ENCODE results near the gene ADAP1. TPM values are rescaled to one million over a fixed set of nuclear protein-coding genes. Genes with fewer than 3 reads are reported as not detected.
A peak's percentile ranks its signal among the peaks of the same experiment; 100 is the strongest.

Gene ADAP1
- total RNA-seq, 1 donor from 2014 or later: 0.30 TPM

- DNase-seq (ENCODE audit: low spot score): no peak
- Histone ChIP-seq H3K9ac (no peak overlapping the region), H2AFZ (replicated peaks) (peak overlapping the region; percentile 66), H3K79me2 (ENCODE audit: low read depth) (peaks cover 43% of the 10 kb centered on the region), H3K27me3 (no peaks in the 10 kb centered on the region), H3K9me3 (ENCODE audit: low read depth) (no peaks in the 10 kb centered on the region), H3K4me3 (peak overlapping the region; percentile 94), H3K4me1 (peaks cover 27% of the 10 kb centered on the region), H3K4me2 (peak overlapping the region; percentile 82), H3F3A (ENCODE audit: low read depth) (peaks cover 6% of the 10 kb centered on the region), H4K20me1 (ENCODE audit: low read depth) (peaks cover 28% of the 10 kb centered on the region), H3K36me3 (no peaks in the 10 kb centered on the region), H3K27ac (no peak overlapping the region)
- Mint-ChIP-seq H3K9me3 (no peaks in the 10 kb centered on the region), H3K27me3 (ENCODE audit: insufficient read depth, low read depth) (peaks cover 2% of the 10 kb centered on the region), H3K4me3 (peak overlapping the region; percentile 83), H3K27ac (no peak overlapping the region), H3K36me3 (peaks cover 2% of the 10 kb centered on the region), H3K4me1 (peaks cover 29% of the 10 kb centered on the region)
- no peak for TF ChIP-seq EZH2phosphoT487 (IDR thresholded peaks at IDR 0.05)
- TF ChIP-seq EZH2 (IDR thresholded peaks at IDR 0.05): no peak
- TF ChIP-seq CTCF (IDR thresholded peaks at IDR 0.05): no peak
These were observed 21.4 kb upstream of the ADAP1 start for GRCh38 chr7:975702-976473.

DNA sequence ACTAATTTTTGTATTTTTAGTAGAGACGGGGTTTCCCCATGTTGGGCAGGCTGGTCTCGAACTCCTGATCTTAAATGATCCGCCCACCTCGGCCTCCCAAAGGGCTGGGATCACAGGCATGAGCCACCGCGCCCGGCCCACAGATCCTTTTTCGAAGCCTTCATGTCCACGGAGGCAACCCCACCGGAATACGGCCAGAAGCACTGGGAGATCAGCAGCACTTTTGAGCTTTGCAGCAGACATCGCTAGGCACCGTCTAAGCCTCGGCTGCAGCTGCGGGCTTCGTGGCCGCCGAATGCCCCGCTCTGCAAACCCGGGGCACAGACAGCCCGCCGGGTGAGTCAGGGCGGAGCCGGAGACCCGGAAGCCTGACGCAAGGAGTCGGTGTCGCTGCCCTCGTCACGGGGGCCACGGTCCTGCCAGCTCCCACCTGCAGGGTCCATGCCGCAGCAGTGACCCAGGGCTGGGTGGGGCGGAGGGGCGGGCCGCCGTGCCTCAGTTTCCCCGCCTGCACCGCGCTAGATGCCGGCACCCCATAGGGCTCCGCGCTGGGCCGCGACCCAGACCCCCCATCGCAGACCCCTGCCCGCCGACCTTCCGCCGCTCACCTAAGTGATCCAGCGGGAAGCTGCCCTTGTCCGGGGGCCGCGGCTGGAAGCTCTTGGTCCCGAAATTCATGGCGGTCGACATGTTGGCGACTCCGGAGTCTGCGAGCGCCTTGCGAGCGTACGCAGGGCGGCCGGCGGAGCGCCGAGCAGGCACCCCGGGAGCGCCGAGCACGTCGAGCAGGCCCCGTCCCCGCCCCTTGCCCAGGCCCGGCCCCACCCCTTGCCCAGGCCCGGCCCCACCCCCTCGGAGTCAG is 20.6 kb upstream of the ADAP1 start, which contains the start of gene COX19:
Gene COX19 (minus strand): TSS at position 730 of the 862 bp plus-strand sequence. CDS start 40 bp downstream, at position 690.
- Histone ChIP-seq H3K4me2 (peak within 1 kb of the TSS; percentile 82), H3K9ac (peak within 1 kb of the TSS; percentile 68), H2AFZ (replicated peaks) (peak within 1 kb of the TSS; percentile 97), H3K27ac (peak within 1 kb of the TSS; percentile 56), H3K27me3 (no peaks in the 10 kb centered on the region), H3K79me2 (ENCODE audit: low read depth) (peaks cover 45% of the 10 kb centered on the region), H3K36me3 (no peaks in the 10 kb centered on the region), H3K9me3 (ENCODE audit: low read depth) (no peaks in the 10 kb centered on the region), H4K20me1 (ENCODE audit: low read depth) (peaks cover 29% of the 10 kb centered on the region), H3K4me3 (peak within 1 kb of the TSS; percentile 94), H3K4me1 (peaks cover 23% of the 10 kb centered on the region), H3F3A (ENCODE audit: low read depth) (peaks cover 6% of the 10 kb centered on the region)
- peak; percentile 95 for DNase-seq (ENCODE audit: low spot score)
- H3K27ac Mint-ChIP-seq: peak within 1 kb of the TSS; percentile 69
- H3K9me3 Mint-ChIP-seq: no peaks in the 10 kb centered on the region
- H3K36me3 Mint-ChIP-seq: peaks cover 3% of the 10 kb centered on the region
- H3K4me1 Mint-ChIP-seq: peaks cover 27% of the 10 kb centered on the region
- TF ChIP-seq EZH2phosphoT487 (IDR thresholded peaks at IDR 0.05): no peak
- TF ChIP-seq CTCF (IDR thresholded peaks at IDR 0.05): no peak
- TF ChIP-seq EZH2 (IDR thresholded peaks at IDR 0.05): no peak
- H3K4me3 Mint-ChIP-seq: peak within 1 kb of the TSS; percentile 94
- peaks cover 2% of the 10 kb centered on the region for H3K27me3 Mint-ChIP-seq (ENCODE audit: insufficient read depth, low read depth)

GRCh38 chr7:974172-974571 is 19.7 kb upstream of the ADAP1 start:
- peaks cover 26% of the 10 kb centered on the region for H3K4me1 Mint-ChIP-seq
- H3K27ac Mint-ChIP-seq: peak overlapping the region; percentile 69
- H3K4me3 Mint-ChIP-seq: peak overlapping the region; percentile 94
- Histone ChIP-seq H3K9ac (peak overlapping the region; percentile 68), H3K4me1 (peaks cover 20% of the 10 kb centered on the region), H3K9me3 (ENCODE audit: low read depth) (no peaks in the 10 kb centered on the region), H4K20me1 (ENCODE audit: low read depth) (peaks cover 34% of the 10 kb centered on the region), H3K27me3 (no peaks in the 10 kb centered on the region), H3K4me2 (peak overlapping the region; percentile 82), H3F3A (ENCODE audit: low read depth) (peaks cover 6% of the 10 kb centered on the region), H2AFZ (replicated peaks) (no peak overlapping the region), H3K36me3 (no peaks in the 10 kb centered on the region), H3K79me2 (ENCODE audit: low read depth) (peaks cover 45% of the 10 kb centered on the region), H3K4me3 (peak overlapping the region; percentile 94), H3K27ac (no peak overlapping the region)
- H3K27me3 Mint-ChIP-seq (ENCODE audit: insufficient read depth, low read depth): peaks cover 2% of the 10 kb centered on the region
- DNase-seq (ENCODE audit: low spot score): no peak
- no peaks in the 10 kb centered on the region for H3K9me3 Mint-ChIP-seq
- TF ChIP-seq EZH2 (IDR thresholded peaks at IDR 0.05) (no peak), CTCF (IDR thresholded peaks at IDR 0.05) (no peak), EZH2phosphoT487 (IDR thresholded peaks at IDR 0.05) (no peak)
- peaks cover 3% of the 10 kb centered on the region for H3K36me3 Mint-ChIP-seq
